Prostate gland (tissue), 2 donors: Measurements from ENCODE around the gene UBA52.

ENCODE experiments used
- POLR2A ChIP-seq: fragments of 450-650 bp; IDR thresholded peaks from one replicate; pipeline ENCODE4 v1.6.1; 2016; ENCODE audit warnings: antibody characterized with exemption, mild to moderate bottlenecking
- POLR2AphosphoS5 ChIP-seq: sonication (generic); formaldehyde crosslinking; IDR thresholded peaks from one replicate; pipeline ENCODE4 v1.6.1; 2017; ENCODE audit warnings: antibody characterized with exemption
- TF ChIP-seq, protein P1 (sequence below), 4 experiments: fragments of 200-600 bp in 2 of 4; fragments of 450-650 bp in 2 of 4; sonication (generic) in 2 of 4; IDR thresholded peaks; 1 replicate in 3 of 4; 2 replicates in 1 of 4; pipeline ENCODE4 v1.5.1; 2016 to 2019; ENCODE audit warnings: antibody characterized with exemption in 4 of 4, mild to moderate bottlenecking in 2 of 4, moderate library complexity in 2 of 4

DNA sequence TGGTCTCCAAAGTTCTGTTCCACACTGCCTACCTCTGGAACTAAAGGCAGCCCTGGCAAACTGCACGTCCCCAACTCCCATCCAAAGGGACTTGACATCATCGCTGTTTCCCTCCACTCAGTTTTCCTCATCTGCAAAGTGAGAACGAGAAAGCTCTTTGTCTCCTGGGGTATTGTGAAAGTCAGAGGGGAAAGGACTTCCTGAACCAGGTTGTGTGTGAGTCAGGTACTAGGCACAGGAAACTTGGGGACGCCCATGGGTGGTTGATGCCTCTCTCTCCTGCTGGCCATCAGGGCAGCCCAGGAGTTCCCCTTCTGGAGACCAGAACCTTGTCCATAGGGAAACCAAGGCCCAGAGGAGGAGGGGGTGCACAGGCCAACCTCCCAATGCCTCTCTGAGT lies 30.2 kb downstream of the UBA52 start:
- TF ChIP-seq, protein P1, sequence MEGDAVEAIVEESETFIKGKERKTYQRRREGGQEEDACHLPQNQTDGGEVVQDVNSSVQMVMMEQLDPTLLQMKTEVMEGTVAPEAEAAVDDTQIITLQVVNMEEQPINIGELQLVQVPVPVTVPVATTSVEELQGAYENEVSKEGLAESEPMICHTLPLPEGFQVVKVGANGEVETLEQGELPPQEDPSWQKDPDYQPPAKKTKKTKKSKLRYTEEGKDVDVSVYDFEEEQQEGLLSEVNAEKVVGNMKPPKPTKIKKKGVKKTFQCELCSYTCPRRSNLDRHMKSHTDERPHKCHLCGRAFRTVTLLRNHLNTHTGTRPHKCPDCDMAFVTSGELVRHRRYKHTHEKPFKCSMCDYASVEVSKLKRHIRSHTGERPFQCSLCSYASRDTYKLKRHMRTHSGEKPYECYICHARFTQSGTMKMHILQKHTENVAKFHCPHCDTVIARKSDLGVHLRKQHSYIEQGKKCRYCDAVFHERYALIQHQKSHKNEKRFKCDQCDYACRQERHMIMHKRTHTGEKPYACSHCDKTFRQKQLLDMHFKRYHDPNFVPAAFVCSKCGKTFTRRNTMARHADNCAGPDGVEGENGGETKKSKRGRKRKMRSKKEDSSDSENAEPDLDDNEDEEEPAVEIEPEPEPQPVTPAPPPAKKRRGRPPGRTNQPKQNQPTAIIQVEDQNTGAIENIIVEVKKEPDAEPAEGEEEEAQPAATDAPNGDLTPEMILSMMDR (IDR thresholded peaks at IDR 0.05): no peak
- no peak for TF ChIP-seq POLR2AphosphoS5
- no peak for TF ChIP-seq POLR2A
